Chondrocyte (in vitro differentiated cells): ENCODE measurements around the gene SPTB. TPM values are rescaled to one million over a fixed set of nuclear protein-coding genes. Genes with fewer than 3 reads are reported as not detected.
A peak's percentile ranks its signal among the peaks of the same experiment; 100 is the strongest.

Experiments used
- DNase-seq: peaks from one replicate; pipeline ENCODE4 v3.0.0; 2021; ENCODE audit warnings: mixed read lengths, low spot score
- H3K27ac Mint-ChIP-seq: one replicate; pipeline ENCODE4 v1.8.0; 2021; ENCODE audit warnings: mild to moderate bottlenecking, moderate library complexity, mixed read lengths; ENCODE audit not compliant: unreplicated experiment
- H3K27me3 Mint-ChIP-seq: 2 replicates; pipeline ENCODE4 v1.8.0; 2021; ENCODE audit warnings: low read depth, mixed read lengths
- H3K36me3 Mint-ChIP-seq: 2 replicates; pipeline ENCODE4 v1.8.0; 2021; ENCODE audit warnings: low read depth, mixed read lengths
- H3K4me1 Mint-ChIP-seq: 2 replicates; pipeline ENCODE4 v1.8.0; 2021; ENCODE audit warnings: low read depth, mild to moderate bottlenecking, mixed read lengths
- H3K4me3 Mint-ChIP-seq: one replicate; pipeline ENCODE4 v1.8.0; 2021; ENCODE audit warnings: mild to moderate bottlenecking, moderate library complexity, mixed read lengths; ENCODE audit not compliant: unreplicated experiment
- H3K9me3 Mint-ChIP-seq: 2 replicates; pipeline ENCODE4 v1.8.0; 2021; ENCODE audit warnings: low read depth, mixed read lengths
- CTCF ChIP-seq: fragments of 200-600 bp; sonication (generic); IDR thresholded peaks from 2 replicates; pipeline ENCODE4 v1.5.0; 2021; ENCODE audit warnings: antibody characterized with exemption, mild to moderate bottlenecking, moderate library complexity
- total RNA-seq: library from RNA; stranded (reverse); gene quantifications from 3 replicates; pipeline ENCODE4 v1.2.1, GENCODE V29; 2021

The SPTB gene
- total RNA-seq, 1 donor from 2014 or later: 7.2 TPM

GRCh38 chr14:64889352-64889751 is 9.6 kb upstream of the SPTB start:
- peaks cover 3% of the 10 kb centered on the region for H3K4me1 Mint-ChIP-seq
- no peak overlapping the region for H3K4me3 Mint-ChIP-seq
- peaks cover 3% of the 10 kb centered on the region for H3K36me3 Mint-ChIP-seq
- H3K27ac Mint-ChIP-seq: no peak overlapping the region
- peaks cover 21% of the 10 kb centered on the region for H3K27me3 Mint-ChIP-seq
- DNase-seq: no peak
- no peaks in the 10 kb centered on the region for H3K9me3 Mint-ChIP-seq
- no peak for TF ChIP-seq CTCF

GRCh38 chr14:64885559-64885958 is 5.9 kb upstream of the SPTB start:
- H3K4me3 Mint-ChIP-seq: no peak overlapping the region

GRCh38 chr14:64880221-64881121 is 764 bp upstream of the SPTB start:
- no peak for DNase-seq
- TF ChIP-seq CTCF: no peak
- no peaks in the 10 kb centered on the region for H3K9me3 Mint-ChIP-seq
- peaks cover 39% of the 10 kb centered on the region for H3K27me3 Mint-ChIP-seq
- peaks cover 9% of the 10 kb centered on the region for H3K4me1 Mint-ChIP-seq
- peaks cover 2% of the 10 kb centered on the region for H3K36me3 Mint-ChIP-seq
- peak overlapping the region; percentile 74 for H3K4me3 Mint-ChIP-seq
- no peak overlapping the region for H3K27ac Mint-ChIP-seq

More at GRCh38 chr14:64885559-64885958, 5.9 kb upstream of the SPTB start:
- Mint-ChIP-seq H3K9me3 (no peaks in the 10 kb centered on the region), H3K36me3 (peaks cover 5% of the 10 kb centered on the region), H3K27ac (no peak overlapping the region), H3K27me3 (peaks cover 47% of the 10 kb centered on the region), H3K4me1 (peaks cover 3% of the 10 kb centered on the region)
- no peak for TF ChIP-seq CTCF
- no peak for DNase-seq

GRCh38 chr14:64878837-64879634 is 671 bp downstream of the SPTB start:
- DNase-seq: no peak
- Mint-ChIP-seq H3K9me3 (no peaks in the 10 kb centered on the region), H3K4me3 (peak overlapping the region; percentile 74), H3K27ac (no peak overlapping the region), H3K4me1 (peaks cover 9% of the 10 kb centered on the region), H3K36me3 (peaks cover 2% of the 10 kb centered on the region), H3K27me3 (peaks cover 36% of the 10 kb centered on the region)
- no peak for TF ChIP-seq CTCF

- no peak for TF ChIP-seq CTCF
- no peak overlapping the region for H3K4me3 Mint-ChIP-seq
- no peaks in the 10 kb centered on the region for H3K36me3 Mint-ChIP-seq
- H3K27ac Mint-ChIP-seq: no peak overlapping the region
- H3K9me3 Mint-ChIP-seq: no peaks in the 10 kb centered on the region
- no peak for DNase-seq
- H3K4me1 Mint-ChIP-seq: peaks cover 9% of the 10 kb centered on the region
- peaks cover 28% of the 10 kb centered on the region for H3K27me3 Mint-ChIP-seq
Measured at GRCh38 chr14:64877846-64878245, 1.9 kb downstream of the SPTB start.
